HEK293 (cell line): ENCODE data around the gene KDM4D.

Source experiments
- CTCF ChIA-PET: fragments of 350-600 bp; formaldehyde crosslinking; extraction: SDS; loops from one replicate; lab custom pipeline; 2021; ENCODE audit warnings: antibody characterized with exemption; lab: Yijun Ruan, JAX
- POLR2A ChIA-PET: fragments of 300-600 bp; formaldehyde crosslinking; extraction: SDS; loops from one replicate; lab custom pipeline; 2020; ENCODE audit warnings: antibody characterized with exemption, inconsistent platforms; lab: Yijun Ruan, JAX
- H3K27ac ChIP-seq: fragments of 200-500 bp; sonication (Bioruptor generic); 2 replicates; pipeline ENCODE4 v1.5.1; 2014; ENCODE audit warnings: low read depth, low read length, control low read depth, inconsistent platforms; ENCODE audit errors: extremely low read depth
- H3K36me3 ChIP-seq, 2 experiments: fragments of 200-500 bp in 1 of 2; sonication (Bioruptor generic) in 1 of 2; 1 replicate in 1 of 2; 2 replicates in 1 of 2; pipeline ENCODE4 v1.5.1; 2014 to 2017; ENCODE audit warnings: inconsistent platforms in 2 of 2, low read length in 2 of 2; ENCODE audit not compliant: control insufficient read depth in 2 of 2, insufficient read depth in 1 of 2
- H3K4me1 ChIP-seq: fragments of 200-500 bp; sonication (Bioruptor generic); 2 replicates; pipeline ENCODE4 v1.5.1; 2014; ENCODE audit warnings: mild to moderate bottlenecking, low read length, inconsistent platforms; ENCODE audit not compliant: control insufficient read depth, insufficient read depth
- H3K4me3 ChIP-seq: 2 replicates; pipeline ENCODE4 v1.5.1; 2011; ENCODE audit warnings: low read depth, mild to moderate bottlenecking, control low read depth, low read length, moderate library complexity
- H3K9me3 ChIP-seq: fragments of 200-500 bp; sonication (Bioruptor generic); 2 replicates; pipeline ENCODE4 v1.5.1; 2014; ENCODE audit warnings: low read depth, low read length, inconsistent platforms; ENCODE audit not compliant: control insufficient read depth, insufficient read depth
- GLI4 ChIP-seq: fragments of 450-650 bp; formaldehyde crosslinking; IDR thresholded peaks from 2 replicates; pipeline ENCODE4 v1.5.1; 2016; ENCODE audit warnings: missing biosample characterization, missing genetic modification characterization
- HOXD13 ChIP-seq: sonication (generic); formaldehyde crosslinking; IDR thresholded peaks from 2 replicates; pipeline ENCODE4 v1.8.0; 2022; ENCODE audit warnings: missing genetic modification reagents, borderline replicate concordance
- RBAK ChIP-seq: fragments of 450-650 bp; formaldehyde crosslinking; IDR thresholded peaks from 2 replicates; pipeline ENCODE4 v1.5.1; 2016; ENCODE audit warnings: missing biosample characterization, missing genetic modification characterization
- REST ChIP-seq: fragments of 450-650 bp; formaldehyde crosslinking; IDR thresholded peaks from 2 replicates; pipeline ENCODE4 v1.5.1; 2016; ENCODE audit warnings: missing biosample characterization, missing genetic modification characterization
- YY1 ChIP-seq: fragments of 450-650 bp; formaldehyde crosslinking; IDR thresholded peaks from 2 replicates; pipeline ENCODE4 v1.5.1; 2018; ENCODE audit warnings: missing biosample characterization, missing genetic modification characterization
- ZBTB21 ChIP-seq: fragments of 450-650 bp; formaldehyde crosslinking; IDR thresholded peaks from 2 replicates; pipeline ENCODE4 v1.5.1; 2017; ENCODE audit warnings: missing biosample characterization, missing genetic modification characterization
- ZNF112 ChIP-seq: fragments of 450-650 bp; formaldehyde crosslinking; IDR thresholded peaks from 2 replicates; pipeline ENCODE4 v1.5.0; 2017; ENCODE audit warnings: missing biosample characterization, missing genetic modification characterization
- ZNF157 ChIP-seq: fragments of 450-650 bp; formaldehyde crosslinking; IDR thresholded peaks from 2 replicates; pipeline ENCODE4 v1.5.1; 2016; ENCODE audit warnings: missing biosample characterization, missing genetic modification characterization
- ZNF341 ChIP-seq: fragments of 450-650 bp; formaldehyde crosslinking; IDR thresholded peaks from 2 replicates; pipeline ENCODE4; 2016; ENCODE audit warnings: low read depth, missing biosample characterization, missing genetic modification characterization
- ZNF473 ChIP-seq: fragments of 450-650 bp; formaldehyde crosslinking; IDR thresholded peaks from 2 replicates; pipeline ENCODE4 v1.5.1; 2017; ENCODE audit warnings: missing biosample characterization, missing genetic modification characterization
- ZNF544 ChIP-seq: fragments of 450-650 bp; formaldehyde crosslinking; IDR thresholded peaks from 2 replicates; pipeline ENCODE4 v1.5.0; 2017; ENCODE audit warnings: missing biosample characterization, missing genetic modification characterization
- ZNF596 ChIP-seq: fragments of 450-650 bp; IDR thresholded peaks from 2 replicates; pipeline ENCODE4 v1.5.0; 2018; ENCODE audit warnings: missing biosample characterization, mild to moderate bottlenecking, missing genetic modification characterization, moderate library complexity
- ZNF610 ChIP-seq: fragments of 450-650 bp; formaldehyde crosslinking; IDR thresholded peaks from 2 replicates; pipeline ENCODE4 v1.5.1; 2016; ENCODE audit warnings: missing biosample characterization, missing genetic modification characterization, borderline replicate concordance
- ZNF645 ChIP-seq: fragments of 450-650 bp; formaldehyde crosslinking; IDR thresholded peaks from 2 replicates; pipeline ENCODE4; 2016; ENCODE audit warnings: missing biosample characterization, missing genetic modification characterization
- ZNF768 ChIP-seq: fragments of 450-650 bp; formaldehyde crosslinking; IDR thresholded peaks from 2 replicates; pipeline ENCODE4 v1.5.1; 2018; ENCODE audit warnings: missing biosample characterization, mild to moderate bottlenecking, missing genetic modification characterization
- ZNF776 ChIP-seq: fragments of 450-650 bp; formaldehyde crosslinking; IDR thresholded peaks from 2 replicates; pipeline ENCODE4 v1.5.0; 2017; ENCODE audit warnings: missing biosample characterization, missing genetic modification characterization, borderline replicate concordance
- TF ChIP-seq, protein P1 (sequence below): fragments of 450-650 bp; formaldehyde crosslinking; IDR thresholded peaks from 2 replicates; pipeline ENCODE4 v1.5.1; 2017; ENCODE audit warnings: missing biosample characterization, missing genetic modification characterization
- TF ChIP-seq, protein P2 (sequence below): fragments of 450-650 bp; formaldehyde crosslinking; IDR thresholded peaks from 2 replicates; pipeline ENCODE4 v1.5.0; 2017; ENCODE audit warnings: missing biosample characterization, missing genetic modification characterization, borderline replicate concordance
- TF ChIP-seq, protein P3 (sequence below): fragments of 450-650 bp; formaldehyde crosslinking; IDR thresholded peaks from 2 replicates; pipeline ENCODE4 v1.5.1; 2016; ENCODE audit warnings: missing biosample characterization, missing genetic modification characterization

Gene KDM4D

DNA sequence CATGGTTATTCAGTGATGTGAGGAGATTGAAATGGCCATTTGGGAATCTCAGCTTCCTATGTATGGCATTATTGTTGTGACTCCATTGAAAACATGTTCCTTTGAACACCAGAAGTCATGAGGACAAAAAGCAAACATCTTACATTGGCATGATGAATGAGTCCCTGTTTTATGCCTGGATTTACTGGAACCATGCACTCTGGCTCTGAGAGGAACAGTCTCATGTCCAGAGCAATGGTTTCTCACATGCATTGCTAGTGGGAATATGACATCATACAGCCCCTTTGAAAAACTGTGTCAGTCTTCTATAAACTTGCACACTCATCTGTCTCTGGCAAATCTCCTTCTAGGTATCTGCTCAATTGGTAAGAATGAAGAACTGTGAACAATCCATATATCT is 72.3 kb downstream of the KDM4D start:
- CTCF ChIA-PET = interaction anchor here (0.6 kb wide), 1 partner anchor 114 kb away, joined by 4 read pairs; no protein-coding TSS in a partner anchor

More for the DNA sequence above, 72.3 kb downstream of the KDM4D start:
- no peaks in the 10 kb centered on the region for H3K36me3 ChIP-seq
- H3K4me1 ChIP-seq = no peaks in the 10 kb centered on the region
- H3K27ac ChIP-seq = no peak overlapping the region
- TF ChIP-seq ZBTB21 (tag by site-specific recombination) = no peak
- no peak for TF ChIP-seq ZNF645
- TF ChIP-seq ZNF596 (tag by site-specific recombination) = no peak
- TF ChIP-seq, protein P1, sequence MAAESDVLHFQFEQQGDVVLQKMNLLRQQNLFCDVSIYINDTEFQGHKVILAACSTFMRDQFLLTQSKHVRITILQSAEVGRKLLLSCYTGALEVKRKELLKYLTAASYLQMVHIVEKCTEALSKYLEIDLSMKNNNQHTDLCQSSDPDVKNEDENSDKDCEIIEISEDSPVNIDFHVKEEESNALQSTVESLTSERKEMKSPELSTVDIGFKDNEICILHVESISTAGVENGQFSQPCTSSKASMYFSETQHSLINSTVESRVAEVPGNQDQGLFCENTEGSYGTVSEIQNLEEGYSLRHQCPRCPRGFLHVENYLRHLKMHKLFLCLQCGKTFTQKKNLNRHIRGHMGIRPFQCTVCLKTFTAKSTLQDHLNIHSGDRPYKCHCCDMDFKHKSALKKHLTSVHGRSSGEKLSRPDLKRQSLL (tag by site-specific recombination) = no peak
- TF ChIP-seq RBAK (tag by site-specific recombination) = no peak
- TF ChIP-seq, protein P2, sequence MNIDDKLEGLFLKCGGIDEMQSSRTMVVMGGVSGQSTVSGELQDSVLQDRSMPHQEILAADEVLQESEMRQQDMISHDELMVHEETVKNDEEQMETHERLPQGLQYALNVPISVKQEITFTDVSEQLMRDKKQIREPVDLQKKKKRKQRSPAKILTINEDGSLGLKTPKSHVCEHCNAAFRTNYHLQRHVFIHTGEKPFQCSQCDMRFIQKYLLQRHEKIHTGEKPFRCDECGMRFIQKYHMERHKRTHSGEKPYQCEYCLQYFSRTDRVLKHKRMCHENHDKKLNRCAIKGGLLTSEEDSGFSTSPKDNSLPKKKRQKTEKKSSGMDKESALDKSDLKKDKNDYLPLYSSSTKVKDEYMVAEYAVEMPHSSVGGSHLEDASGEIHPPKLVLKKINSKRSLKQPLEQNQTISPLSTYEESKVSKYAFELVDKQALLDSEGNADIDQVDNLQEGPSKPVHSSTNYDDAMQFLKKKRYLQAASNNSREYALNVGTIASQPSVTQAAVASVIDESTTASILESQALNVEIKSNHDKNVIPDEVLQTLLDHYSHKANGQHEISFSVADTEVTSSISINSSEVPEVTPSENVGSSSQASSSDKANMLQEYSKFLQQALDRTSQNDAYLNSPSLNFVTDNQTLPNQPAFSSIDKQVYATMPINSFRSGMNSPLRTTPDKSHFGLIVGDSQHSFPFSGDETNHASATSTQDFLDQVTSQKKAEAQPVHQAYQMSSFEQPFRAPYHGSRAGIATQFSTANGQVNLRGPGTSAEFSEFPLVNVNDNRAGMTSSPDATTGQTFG (tag by site-specific recombination) = no peak
- no peak for TF ChIP-seq ZNF157 (tag by site-specific recombination)
- TF ChIP-seq HOXD13 (CRISPR knock-in tag) = no peak
- TF ChIP-seq ZNF610 (tag by site-specific recombination) = no peak
- TF ChIP-seq ZNF544 (tag by site-specific recombination) = no peak
- no peak for TF ChIP-seq REST (tag by site-specific recombination)
- no peak for TF ChIP-seq YY1
- no peak for TF ChIP-seq ZNF112 (tag by site-specific recombination)
- TF ChIP-seq ZNF341 (tag by site-specific recombination) = no peak
- no peak for TF ChIP-seq ZNF776
- no peak for TF ChIP-seq ZNF473 (tag by site-specific recombination)
- TF ChIP-seq, protein P3, sequence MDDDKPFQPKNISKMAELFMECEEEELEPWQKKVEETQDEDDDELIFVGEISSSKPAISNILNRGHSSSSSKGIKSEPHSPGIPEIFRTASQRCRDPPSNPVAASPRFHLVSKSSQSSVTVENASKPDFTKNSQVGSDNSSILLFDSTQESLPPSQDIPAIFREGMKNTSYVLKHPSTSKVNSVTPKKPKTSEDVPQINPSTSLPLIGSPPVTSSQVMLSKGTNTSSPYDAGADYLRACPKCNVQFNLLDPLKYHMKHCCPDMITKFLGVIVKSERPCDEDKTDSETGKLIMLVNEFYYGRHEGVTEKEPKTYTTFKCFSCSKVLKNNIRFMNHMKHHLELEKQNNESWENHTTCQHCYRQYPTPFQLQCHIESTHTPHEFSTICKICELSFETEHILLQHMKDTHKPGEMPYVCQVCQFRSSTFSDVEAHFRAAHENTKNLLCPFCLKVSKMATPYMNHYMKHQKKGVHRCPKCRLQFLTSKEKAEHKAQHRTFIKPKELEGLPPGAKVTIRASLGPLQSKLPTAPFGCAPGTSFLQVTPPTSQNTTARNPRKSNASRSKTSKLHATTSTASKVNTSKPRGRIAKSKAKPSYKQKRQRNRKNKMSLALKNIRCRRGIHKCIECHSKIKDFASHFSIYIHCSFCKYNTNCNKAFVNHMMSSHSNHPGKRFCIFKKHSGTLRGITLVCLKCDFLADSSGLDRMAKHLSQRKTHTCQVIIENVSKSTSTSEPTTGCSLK (tag by site-specific recombination) = no peak
- no peak for TF ChIP-seq GLI4 (tag by site-specific recombination)
- no peak for TF ChIP-seq ZNF768 (tag by site-specific recombination)
- H3K9me3 ChIP-seq = no peaks in the 10 kb centered on the region
- no peak overlapping the region for H3K4me3 ChIP-seq
- POLR2A ChIA-PET = no interaction called here
